ENCODE measurements around the gene GPC3. TPM values are rescaled to one million over a fixed set of nuclear protein-coding genes. Genes with fewer than 3 reads are reported as not detected.

GPC3 gene
- total RNA-seq, 1 donor from 2014 or later, result 1,039 TPM

- Mint-ChIP-seq H3K4me3 (no peak overlapping the region), H3K9me3 (peaks cover 13% of the 10 kb centered on the region), H3K27ac (no peak overlapping the region), H3K4me1 (peaks cover 5% of the 10 kb centered on the region), H3K36me3 (peaks cover 21% of the 10 kb centered on the region), H3K27me3 (ENCODE audit: insufficient read depth, low read depth) (no peaks in the 10 kb centered on the region)
- H3K4me3 ChIP-seq, result no peak overlapping the region
- peaks cover 4% of the 10 kb centered on the region for H3F3A ChIP-seq (ENCODE audit: low read depth)
- TF ChIP-seq EZH2 (IDR thresholded peaks at IDR 0.05), result no peak
- H3K4me1 ChIP-seq, result no peaks in the 10 kb centered on the region
- H3K4me2 ChIP-seq, result no peak overlapping the region
- H3K9me3 ChIP-seq (ENCODE audit: low read depth), result no peaks in the 10 kb centered on the region
- no peaks in the 10 kb centered on the region for H3K27me3 ChIP-seq
- H3K27ac ChIP-seq, result no peak overlapping the region
- peaks cover 16% of the 10 kb centered on the region for H4K20me1 ChIP-seq (ENCODE audit: low read depth)
- H2AFZ ChIP-seq (replicated peaks), result no peak overlapping the region
- H3K36me3 ChIP-seq, result peaks cover 8% of the 10 kb centered on the region
- no peak for DNase-seq (ENCODE audit: low spot score)
- peaks cover 97% of the 10 kb centered on the region for H3K79me2 ChIP-seq (ENCODE audit: low read depth)
- H3K9ac ChIP-seq, result no peak overlapping the region
These were observed 28.6 kb downstream of the GPC3 start for GRCh38 chrX:133956570-133957340.

- H2AFZ ChIP-seq (replicated peaks), result no peak overlapping the region
- H3F3A ChIP-seq (ENCODE audit: low read depth), result peaks cover 5% of the 10 kb centered on the region
- peaks cover 88% of the 10 kb centered on the region for H3K79me2 ChIP-seq (ENCODE audit: low read depth)
- Mint-ChIP-seq H3K27ac (no peak overlapping the region), H3K27me3 (ENCODE audit: insufficient read depth, low read depth) (no peaks in the 10 kb centered on the region), H3K4me1 (peaks cover under 1% of the 10 kb centered on the region), H3K9me3 (peaks cover 13% of the 10 kb centered on the region), H3K36me3 (peaks cover 22% of the 10 kb centered on the region), H3K4me3 (no peak overlapping the region)
- no peak for DNase-seq (ENCODE audit: low spot score)
- H3K4me3 ChIP-seq, result no peak overlapping the region
- peaks cover 11% of the 10 kb centered on the region for H4K20me1 ChIP-seq (ENCODE audit: low read depth)
- H3K4me2 ChIP-seq, result no peak overlapping the region
- H3K27ac ChIP-seq, result no peak overlapping the region
- H3K4me1 ChIP-seq, result no peaks in the 10 kb centered on the region
- H3K9me3 ChIP-seq (ENCODE audit: low read depth), result no peaks in the 10 kb centered on the region
- TF ChIP-seq EZH2 (IDR thresholded peaks at IDR 0.05) (no peak), CTCF (IDR thresholded peaks at IDR 0.05) (no peak), EZH2phosphoT487 (IDR thresholded peaks at IDR 0.05) (no peak)
- no peak overlapping the region for H3K9ac ChIP-seq
- peaks cover 12% of the 10 kb centered on the region for H3K36me3 ChIP-seq
- H3K27me3 ChIP-seq, result no peaks in the 10 kb centered on the region
These were observed 31.5 kb downstream of the GPC3 start for GRCh38 chrX:133953785-133954355.

- TF ChIP-seq EZH2 (IDR thresholded peaks at IDR 0.05) (no peak), EZH2phosphoT487 (IDR thresholded peaks at IDR 0.05) (no peak), CTCF (IDR thresholded peaks at IDR 0.05) (no peak)
- Mint-ChIP-seq H3K4me1 (peaks cover 4% of the 10 kb centered on the region), H3K4me3 (no peak overlapping the region), H3K9me3 (peaks cover 13% of the 10 kb centered on the region), H3K36me3 (peaks cover 22% of the 10 kb centered on the region), H3K27ac (no peak overlapping the region), H3K27me3 (ENCODE audit: insufficient read depth, low read depth) (no peaks in the 10 kb centered on the region)
- DNase-seq (ENCODE audit: low spot score), result no peak
- H3K79me2 ChIP-seq (ENCODE audit: low read depth), result peaks cover 88% of the 10 kb centered on the region
- no peak overlapping the region for H3K9ac ChIP-seq
- peaks cover 12% of the 10 kb centered on the region for H3K36me3 ChIP-seq
- H3K27me3 ChIP-seq, result no peaks in the 10 kb centered on the region
- H2AFZ ChIP-seq (replicated peaks), result no peak overlapping the region
- peaks cover 6% of the 10 kb centered on the region for H3F3A ChIP-seq (ENCODE audit: low read depth)
- no peak overlapping the region for H3K4me2 ChIP-seq
- no peaks in the 10 kb centered on the region for H3K4me1 ChIP-seq
- H4K20me1 ChIP-seq (ENCODE audit: low read depth), result peaks cover 18% of the 10 kb centered on the region
- no peak overlapping the region for H3K27ac ChIP-seq
- H3K4me3 ChIP-seq, result no peak overlapping the region
- no peaks in the 10 kb centered on the region for H3K9me3 ChIP-seq (ENCODE audit: low read depth)
These were observed 32.3 kb downstream of the GPC3 start for GRCh38 chrX:133953078-133953477.

GRCh38 chrX:133951098-133951497 is 34.3 kb downstream of the GPC3 start:
- peaks cover 38% of the 10 kb centered on the region for H4K20me1 ChIP-seq (ENCODE audit: low read depth)
- H3K4me3 ChIP-seq, result no peak overlapping the region
- H3K36me3 ChIP-seq, result peaks cover 12% of the 10 kb centered on the region
- H3K4me3 Mint-ChIP-seq, result no peak overlapping the region
- no peaks in the 10 kb centered on the region for H3K27me3 Mint-ChIP-seq (ENCODE audit: insufficient read depth, low read depth)
- TF ChIP-seq EZH2phosphoT487 (IDR thresholded peaks at IDR 0.05), result no peak
- no peak for TF ChIP-seq EZH2 (IDR thresholded peaks at IDR 0.05)
- no peak for TF ChIP-seq CTCF (IDR thresholded peaks at IDR 0.05)
- no peak overlapping the region for H3K27ac ChIP-seq
- peaks cover 87% of the 10 kb centered on the region for H3K79me2 ChIP-seq (ENCODE audit: low read depth)
- peaks cover 20% of the 10 kb centered on the region for H3K4me1 Mint-ChIP-seq
- H3K4me1 ChIP-seq, result peaks cover 3% of the 10 kb centered on the region
- no peak for DNase-seq (ENCODE audit: low spot score)
- H2AFZ ChIP-seq (replicated peaks), result no peak overlapping the region
- H3F3A ChIP-seq (ENCODE audit: low read depth), result peaks cover 3% of the 10 kb centered on the region
- no peak overlapping the region for H3K9ac ChIP-seq
- peaks cover 24% of the 10 kb centered on the region for H3K36me3 Mint-ChIP-seq
- no peak overlapping the region for H3K4me2 ChIP-seq
- H3K9me3 Mint-ChIP-seq, result peaks cover 13% of the 10 kb centered on the region
- H3K9me3 ChIP-seq (ENCODE audit: low read depth), result no peaks in the 10 kb centered on the region
- H3K27me3 ChIP-seq, result no peaks in the 10 kb centered on the region
- no peak overlapping the region for H3K27ac Mint-ChIP-seq
